IPS-18a (cell line): ENCODE measurements around the gene FXYD5.

Source experiments
- H3K27ac ChIP-seq: one replicate; pipeline ENCODE4 v1.5.1; 2013; ENCODE audit warnings: low read length
- H3K27me3 ChIP-seq: one replicate; pipeline ENCODE4 v1.6.1; 2013; ENCODE audit warnings: mild to moderate bottlenecking, low read length; ENCODE audit not compliant: control insufficient read depth, insufficient read depth
- H3K36me3 ChIP-seq: one replicate; pipeline ENCODE4 v1.6.1; 2013; ENCODE audit warnings: low read depth, low read length; ENCODE audit not compliant: control insufficient read depth
- H3K4me1 ChIP-seq: one replicate; pipeline ENCODE4 v1.6.1; 2013; ENCODE audit warnings: low read depth, low read length; ENCODE audit not compliant: control insufficient read depth
- H3K4me3 ChIP-seq: one replicate; pipeline ENCODE4 v1.5.1; 2013; ENCODE audit warnings: low read length
- H3K9ac ChIP-seq: one replicate; pipeline ENCODE4 v1.6.1; 2013; ENCODE audit warnings: mild to moderate bottlenecking, low read length, moderate library complexity
- H3K9me3 ChIP-seq: one replicate; pipeline ENCODE4 v1.6.1; 2013; ENCODE audit warnings: low read depth, low read length; ENCODE audit not compliant: control insufficient read depth

Gene FXYD5

GRCh38 chr19:35213663-35214632 lies 59.4 kb downstream of the FXYD5 start:
- H3K9me3 ChIP-seq: no peaks in the 10 kb centered on the region
- no peak overlapping the region for H3K4me3 ChIP-seq
- no peak overlapping the region for H3K9ac ChIP-seq
- no peak overlapping the region for H3K27ac ChIP-seq
- H3K27me3 ChIP-seq: no peaks in the 10 kb centered on the region
- H3K36me3 ChIP-seq: no peaks in the 10 kb centered on the region
- no peaks in the 10 kb centered on the region for H3K4me1 ChIP-seq

- no peaks in the 10 kb centered on the region for H3K27me3 ChIP-seq
- no peak overlapping the region for H3K9ac ChIP-seq
- no peaks in the 10 kb centered on the region for H3K36me3 ChIP-seq
- no peaks in the 10 kb centered on the region for H3K9me3 ChIP-seq
- no peaks in the 10 kb centered on the region for H3K4me1 ChIP-seq
- no peak overlapping the region for H3K27ac ChIP-seq
- H3K4me3 ChIP-seq: no peak overlapping the region
Measured at GRCh38 chr19:35214766-35215422, 60.4 kb downstream of the FXYD5 start.

GRCh38 chr19:35216016-35216832 lies 61.7 kb downstream of the FXYD5 start:
- no peaks in the 10 kb centered on the region for H3K4me1 ChIP-seq
- H3K27me3 ChIP-seq: no peaks in the 10 kb centered on the region
- H3K9me3 ChIP-seq: no peaks in the 10 kb centered on the region
- H3K36me3 ChIP-seq: no peaks in the 10 kb centered on the region
- H3K27ac ChIP-seq: no peak overlapping the region
- no peak overlapping the region for H3K9ac ChIP-seq
- H3K4me3 ChIP-seq: no peak overlapping the region

DNA sequence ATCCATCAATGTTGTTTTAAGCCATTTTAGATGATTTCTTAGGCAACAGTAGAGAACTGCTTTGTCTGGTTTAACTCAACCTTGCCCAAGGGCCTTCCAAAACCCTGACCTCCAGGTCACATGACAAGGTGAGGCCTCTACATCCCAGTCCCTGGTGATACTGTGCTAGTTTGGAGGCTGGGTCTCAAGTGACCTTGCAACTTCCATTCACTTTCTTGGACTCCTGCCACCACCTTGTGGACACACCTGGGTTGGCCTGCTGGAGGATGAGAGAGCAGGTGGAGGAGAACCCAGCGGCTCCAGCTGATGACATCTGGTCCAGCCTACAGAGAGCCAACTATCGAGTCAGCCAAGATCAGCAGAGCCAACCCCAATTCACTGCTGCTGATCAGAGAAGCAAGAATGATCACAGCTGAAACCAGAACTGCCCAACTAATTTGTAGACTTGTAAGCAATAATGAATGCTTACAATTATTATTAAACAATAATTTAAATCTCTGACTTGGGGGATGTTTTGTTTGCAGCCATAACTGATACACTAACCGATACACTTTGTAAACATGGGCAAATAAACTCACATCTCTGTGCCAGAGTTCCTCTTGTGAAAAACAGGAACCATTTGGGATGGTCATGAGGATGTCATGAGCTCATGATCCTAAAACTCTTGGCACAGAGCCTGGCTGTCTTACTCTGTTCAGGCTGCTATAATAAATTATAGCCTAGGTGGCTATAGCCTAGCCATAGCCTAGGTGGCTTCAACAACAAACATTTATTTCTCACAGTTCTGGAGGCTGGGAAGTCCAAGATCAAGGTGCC lies 62.5 kb downstream of the FXYD5 start:
- Histone ChIP-seq H3K9me3 (no peaks in the 10 kb centered on the region), H3K36me3 (no peaks in the 10 kb centered on the region), H3K9ac (no peak overlapping the region), H3K4me3 (no peak overlapping the region), H3K27ac (no peak overlapping the region), H3K27me3 (no peaks in the 10 kb centered on the region), H3K4me1 (no peaks in the 10 kb centered on the region)

DNA sequence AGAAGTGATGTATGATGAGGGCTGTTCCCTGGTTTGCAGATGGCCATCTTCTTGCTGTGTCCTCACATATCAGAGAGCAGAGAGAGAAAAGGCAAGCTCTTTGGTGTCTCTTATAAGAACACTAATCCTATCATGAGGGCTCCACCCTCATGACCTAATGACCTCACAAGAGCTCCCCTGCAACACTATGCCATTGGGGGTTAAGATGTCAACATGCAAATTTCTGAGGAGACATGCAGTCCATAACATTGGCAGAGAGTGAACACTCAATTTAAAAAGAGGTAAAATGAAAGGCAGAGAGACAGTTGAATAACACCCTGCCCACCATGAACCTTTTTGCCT lies 63.1 kb downstream of the FXYD5 start:
- no peaks in the 10 kb centered on the region for H3K36me3 ChIP-seq
- H3K27ac ChIP-seq: no peak overlapping the region
- H3K4me3 ChIP-seq: no peak overlapping the region
- H3K9me3 ChIP-seq: no peaks in the 10 kb centered on the region
- H3K27me3 ChIP-seq: no peaks in the 10 kb centered on the region
- H3K4me1 ChIP-seq: no peaks in the 10 kb centered on the region
- H3K9ac ChIP-seq: no peak overlapping the region

DNA sequence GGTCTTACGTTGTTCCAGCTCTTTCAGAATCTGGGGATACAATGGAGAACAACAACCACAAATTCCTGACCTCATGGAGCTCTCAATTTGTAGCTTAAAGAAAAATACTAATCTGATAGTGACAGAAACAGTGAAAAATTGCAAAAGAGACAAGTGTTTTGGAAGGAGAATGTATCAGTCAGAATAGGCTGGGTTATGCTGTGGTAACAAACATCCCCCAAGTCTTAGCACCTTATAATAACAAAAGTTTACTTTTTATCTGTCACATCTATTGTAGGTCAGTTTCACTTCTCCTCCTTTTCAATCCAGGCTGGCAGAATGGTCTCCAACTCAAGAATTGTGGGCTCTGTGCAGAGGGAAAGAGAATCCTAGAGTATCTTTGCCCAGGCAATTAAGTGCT lies 64.5 kb downstream of the FXYD5 start:
- Histone ChIP-seq H3K36me3 (no peaks in the 10 kb centered on the region), H3K4me1 (no peaks in the 10 kb centered on the region), H3K9me3 (no peaks in the 10 kb centered on the region), H3K4me3 (no peak overlapping the region), H3K27me3 (no peaks in the 10 kb centered on the region), H3K9ac (no peak overlapping the region), H3K27ac (no peak overlapping the region)
